Measurements from ENCODE around the gene ZBTB7A. TPM values are rescaled to one million over a fixed set of nuclear protein-coding genes. Genes with fewer than 3 reads are reported as not detected.

ZBTB7A gene
- total RNA-seq, 1 experiment from 2014 or later = 49.5 TPM

- no peak for TF ChIP-seq REST (IDR thresholded peaks at IDR 0.05; ENCODE audit: low read depth)
- TF ChIP-seq SIN3A (IDR thresholded peaks at IDR 0.05; ENCODE audit: low read depth) = no peak
- no peak for TF ChIP-seq ELF1 (IDR thresholded peaks at IDR 0.05; ENCODE audit: borderline replicate concordance, low read depth)
- TF ChIP-seq POLR2A (IDR thresholded peaks at IDR 0.05; ENCODE audit: borderline replicate concordance, extremely low read depth, insufficient read depth, insufficient read length) = no peak
- no peak for TF ChIP-seq RAD21 (IDR thresholded peaks at IDR 0.05; ENCODE audit: low read depth)
These were observed 28.8 kb upstream of the ZBTB7A start (continued) for GRCh38 chr19:4095488-4095844.

- Histone ChIP-seq H3K9ac (ENCODE audit: low read length) (no peak overlapping the region), H3K79me2 (ENCODE audit: insufficient read depth, low read length) (no peaks in the 10 kb centered on the region), H3K27me3 (ENCODE audit: insufficient read depth, low read length) (no peaks in the 10 kb centered on the region), H3K4me3 (replicated peaks in 1 of 2; ENCODE audit: low read depth in 1 of 2, low read length in 2 of 2) (no peak overlapping the region), H3K36me3 (ENCODE audit: control insufficient read depth in 1 of 2, insufficient read depth in 2 of 2, low read length in 2 of 2) (peaks cover 7 to 14% of the 10 kb centered on the region in 2 experiments; a peak in 2 of 4 replicates), H3K4me2 (ENCODE audit: low read length) (no peak overlapping the region), H3K27ac (ENCODE audit: low read depth, low read length) (no peak overlapping the region), H4K20me1 (ENCODE audit: insufficient read depth) (no peaks in the 10 kb centered on the region), H2AFZ (ENCODE audit: low read depth, low read length, poor library complexity, severe bottlenecking) (no peak overlapping the region), H3K4me1 (ENCODE audit: control insufficient read depth in 1 of 2, insufficient read depth in 2 of 2, low read length in 2 of 2) (no peaks in the 10 kb centered on the region), H3K9me3 (ENCODE audit: control insufficient read depth in 1 of 2, insufficient read depth in 1 of 2, low read depth in 1 of 2, low read length in 2 of 2) (no peaks in the 10 kb centered on the region), H3K9me2 (ENCODE audit: insufficient read depth) (no peaks in the 10 kb centered on the region)
- CTCF ChIA-PET = no interaction called here
- intact Hi-C loops (cut with micrococcal nuclease) = no loop called here
- RAD21 ChIA-PET (ENCODE audit: low non-redundant PET in 1 of 2, low total read pairs in 2 of 2, uncharacterized antibody in 2 of 2, unreplicated experiment in 2 of 2) = no interaction called here
- POLR2A ChIA-PET = no interaction called here
- no TSS peak for BruUV-seq (replicated peaks)
- no peak for ATAC-seq
- DNase-seq (ENCODE audit: low read depth, low spot score) = no peak
- TF ChIP-seq RAD21 (IDR thresholded peaks at IDR 0.05; ENCODE audit: low read depth) (no peak), ZNF274 (IDR thresholded peaks at IDR 0.05; ENCODE audit: low read depth, low read length) (no peak), JUND (IDR thresholded peaks at IDR 0.05) (no peak), REST (IDR thresholded peaks at IDR 0.05; ENCODE audit: low read depth) (no peak), POLR2AphosphoS5 (IDR thresholded peaks at IDR 0.05; ENCODE audit: low read depth, low read length) (no peak), CBX3 (IDR thresholded peaks at IDR 0.05; ENCODE audit: low read depth) (no peak), FOSL1 (IDR thresholded peaks at IDR 0.05; ENCODE audit: low read depth) (no peak), EZH2 (IDR thresholded peaks at IDR 0.05) (no peak), ZBTB33 (IDR thresholded peaks at IDR 0.05; ENCODE audit: extremely low read depth, insufficient replicate concordance, low read length) (no peak), POLR2A (IDR thresholded peaks at IDR 0.05; ENCODE audit: borderline replicate concordance, extremely low read depth, insufficient read depth, insufficient read length) (no peak), SP1 (IDR thresholded peaks at IDR 0.05; ENCODE audit: low read depth) (no peak), EZH2phosphoT487 (IDR thresholded peaks at IDR 0.05; ENCODE audit: borderline replicate concordance) (no peak)
These were observed 28.2 kb upstream of the ZBTB7A start for GRCh38 chr19:4094761-4095487.
